ENCODE measurements around the gene AKIRIN1. TPM values are rescaled to one million over a fixed set of nuclear protein-coding genes. Genes with fewer than 3 reads are reported as not detected.
"Not testable (repeated sequence)": the region's sequence is repeated elsewhere in the genome, so short reads cannot be mapped to it uniquely, and the experiment has no call there.

Gene AKIRIN1
- total RNA-seq, 1 donor from 2014 or later, result 29.6 TPM

DNA sequence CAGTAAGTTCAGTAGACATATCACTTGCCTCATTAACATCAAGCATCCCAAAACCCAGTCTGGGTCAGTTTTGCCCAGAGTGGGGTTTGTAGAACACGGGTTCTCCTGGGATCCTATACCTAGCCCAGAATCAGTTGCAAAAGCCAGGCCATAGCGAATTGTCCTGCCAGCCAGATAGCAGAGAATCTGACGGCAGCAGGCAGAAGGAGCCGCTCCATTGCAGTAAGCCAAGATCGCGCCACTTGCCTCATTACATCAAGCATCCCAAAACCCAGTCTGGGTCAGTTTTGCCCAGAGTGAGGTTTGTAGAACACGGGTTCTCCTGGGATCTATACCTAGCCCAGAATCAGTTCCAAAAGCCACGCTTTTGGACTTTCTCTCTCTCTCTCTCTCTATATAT, 54.2 kb downstream of the AKIRIN1 start:
- intact Hi-C loops (cut with DNase I), result no loop called here
- TF ChIP-seq, protein P1, sequence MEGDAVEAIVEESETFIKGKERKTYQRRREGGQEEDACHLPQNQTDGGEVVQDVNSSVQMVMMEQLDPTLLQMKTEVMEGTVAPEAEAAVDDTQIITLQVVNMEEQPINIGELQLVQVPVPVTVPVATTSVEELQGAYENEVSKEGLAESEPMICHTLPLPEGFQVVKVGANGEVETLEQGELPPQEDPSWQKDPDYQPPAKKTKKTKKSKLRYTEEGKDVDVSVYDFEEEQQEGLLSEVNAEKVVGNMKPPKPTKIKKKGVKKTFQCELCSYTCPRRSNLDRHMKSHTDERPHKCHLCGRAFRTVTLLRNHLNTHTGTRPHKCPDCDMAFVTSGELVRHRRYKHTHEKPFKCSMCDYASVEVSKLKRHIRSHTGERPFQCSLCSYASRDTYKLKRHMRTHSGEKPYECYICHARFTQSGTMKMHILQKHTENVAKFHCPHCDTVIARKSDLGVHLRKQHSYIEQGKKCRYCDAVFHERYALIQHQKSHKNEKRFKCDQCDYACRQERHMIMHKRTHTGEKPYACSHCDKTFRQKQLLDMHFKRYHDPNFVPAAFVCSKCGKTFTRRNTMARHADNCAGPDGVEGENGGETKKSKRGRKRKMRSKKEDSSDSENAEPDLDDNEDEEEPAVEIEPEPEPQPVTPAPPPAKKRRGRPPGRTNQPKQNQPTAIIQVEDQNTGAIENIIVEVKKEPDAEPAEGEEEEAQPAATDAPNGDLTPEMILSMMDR (IDR thresholded peaks at IDR 0.05), result no peak
- H3K4me1 ChIP-seq, result no peaks in the 10 kb centered on the region
- H3K27ac ChIP-seq, result no peak overlapping the region
- no peaks in the 10 kb centered on the region for H3K27me3 ChIP-seq
- DNase-seq (ENCODE audit: low spot score in 2 of 2), result no peak
- no peak overlapping the region for H3K4me3 ChIP-seq
- H3K9me3 ChIP-seq, result no peaks in the 10 kb centered on the region
- peaks cover 11 to 24% of the 10 kb centered on the region in 2 donors for H3K36me3 ChIP-seq

DNA sequence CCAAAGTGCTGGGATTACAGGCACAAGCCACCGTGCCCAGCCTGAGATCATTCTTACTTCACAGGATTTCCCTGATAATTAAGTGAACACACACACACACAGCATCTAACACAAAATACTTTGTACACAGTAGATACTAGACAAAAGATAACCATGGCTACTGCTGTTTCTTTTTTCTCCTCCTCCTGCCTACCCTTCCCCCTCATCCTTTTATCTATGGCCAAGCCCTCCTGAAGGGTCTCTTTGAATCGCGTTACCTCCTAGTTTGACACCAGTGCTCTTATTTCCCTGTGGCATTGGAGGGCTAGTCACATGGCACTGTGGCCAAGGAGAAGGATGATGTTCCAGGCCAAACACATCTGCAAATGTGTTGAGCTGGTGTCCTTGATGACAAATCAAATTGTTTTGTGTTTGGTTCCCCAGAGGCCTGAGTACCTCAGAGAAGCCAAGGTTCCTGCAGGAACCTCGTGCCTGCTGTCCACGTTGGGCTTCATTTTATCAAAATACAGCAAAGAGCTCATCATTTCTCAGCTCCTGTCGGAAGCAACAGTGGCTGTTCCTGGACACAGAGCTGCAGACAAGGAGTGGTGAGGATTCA, 55.6 kb downstream of the AKIRIN1 start:
- TF ChIP-seq, protein P1 (IDR thresholded peaks at IDR 0.05), result no peak
- Histone ChIP-seq H3K4me1 (no peaks in the 10 kb centered on the region), H3K9me3 (no peaks in the 10 kb centered on the region), H3K4me3 (no peak overlapping the region), H3K36me3 (peaks cover 2 to 11% of the 10 kb centered on the region in 2 donors), H3K27me3 (no peaks in the 10 kb centered on the region), H3K27ac (peak overlapping the region; percentile 75 to 80)
- no peak for DNase-seq (ENCODE audit: low spot score in 2 of 2)
- intact Hi-C loops (cut with DNase I), result no loop called here

DNA sequence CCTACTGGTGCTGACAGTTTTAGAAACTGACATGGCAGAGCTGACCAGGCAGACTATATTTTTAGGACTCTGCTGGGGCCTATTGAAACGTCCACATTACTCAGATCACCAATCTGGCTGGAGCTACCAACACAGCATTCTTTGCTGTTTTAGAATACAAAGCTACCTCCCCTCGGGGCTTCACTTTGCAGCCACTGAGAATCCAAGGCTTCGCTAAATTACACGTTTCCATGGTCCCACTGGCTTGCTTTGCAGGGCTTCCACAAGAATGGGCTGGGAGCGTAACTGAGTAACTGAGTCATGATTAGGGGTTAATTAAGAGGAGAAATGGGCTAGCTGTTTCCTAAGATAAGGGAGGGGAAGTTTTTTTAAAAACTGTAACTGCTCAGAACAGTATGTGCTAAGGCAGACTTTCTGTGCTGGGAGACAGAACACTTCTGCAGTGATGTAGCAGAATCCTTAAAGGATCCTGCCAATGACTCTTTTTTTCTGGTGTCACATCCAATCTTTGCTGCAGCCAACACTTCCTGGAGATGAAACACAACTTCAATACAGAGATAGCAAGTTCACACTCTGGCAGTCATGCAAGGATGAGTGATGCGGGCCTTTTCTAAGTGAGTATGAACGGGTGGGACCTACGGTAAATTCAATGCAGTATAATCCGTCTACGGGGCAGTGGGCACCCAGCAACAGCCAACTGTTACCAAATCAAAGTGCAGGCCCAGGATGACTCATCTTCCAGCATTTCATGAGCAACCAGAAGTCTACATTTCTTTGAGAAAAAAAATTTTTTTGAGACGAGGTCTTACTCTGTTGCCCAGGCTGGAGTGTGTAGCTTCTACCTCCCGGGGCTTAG, 56.5 kb downstream of the AKIRIN1 start:
- H3K4me3 ChIP-seq, result no peak overlapping the region
- DNase-seq (ENCODE audit: low spot score in 2 of 2), result peak in 1 of 2 donors; percentile 83
- H3K4me1 ChIP-seq, result no peaks in the 10 kb centered on the region
- H3K27me3 ChIP-seq, result no peaks in the 10 kb centered on the region
- intact Hi-C loops (cut with DNase I), result no loop called here
- H3K27ac ChIP-seq, result peak overlapping the region; percentile 75 to 80
- no peaks in the 10 kb centered on the region for H3K9me3 ChIP-seq
- H3K36me3 ChIP-seq, result peaks cover 1 to 3% of the 10 kb centered on the region in 2 donors
- TF ChIP-seq, protein P1 (IDR thresholded peaks at IDR 0.05), result no peak

DNA sequence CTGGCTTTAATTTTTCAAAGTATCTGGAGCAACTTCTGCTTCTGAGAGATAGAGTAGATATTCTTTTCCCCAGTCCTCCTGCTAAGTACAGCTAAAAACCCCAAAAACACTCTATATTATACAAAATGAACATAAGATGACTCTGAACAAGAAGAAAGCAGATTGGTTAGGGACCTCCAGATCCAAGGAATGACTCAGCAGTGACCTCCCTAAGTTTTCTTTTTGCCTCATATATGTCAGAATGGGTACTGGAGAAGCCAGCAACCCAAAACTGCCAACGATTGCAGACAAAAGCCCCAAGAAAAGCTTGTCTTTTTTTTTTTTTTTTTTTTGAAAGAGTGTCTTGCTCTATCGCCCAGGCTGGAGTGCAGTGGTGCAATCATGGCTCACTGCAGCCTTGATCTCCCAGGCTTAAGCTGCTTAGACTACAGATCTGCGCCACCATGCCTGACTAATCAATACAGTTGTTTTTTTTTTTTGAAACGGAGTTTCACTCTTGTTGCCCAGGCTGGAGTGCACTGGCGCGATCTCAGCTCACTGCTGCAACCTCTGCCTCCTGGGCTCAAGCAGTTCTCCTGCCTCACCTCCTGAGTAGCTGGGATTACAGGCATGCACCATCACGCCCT, 57.8 kb downstream of the AKIRIN1 start:
- intact Hi-C loops (cut with DNase I), result no loop called here
- Histone ChIP-seq H3K4me1 (no peaks in the 10 kb centered on the region), H3K4me3 (no peak overlapping the region)

DNA sequence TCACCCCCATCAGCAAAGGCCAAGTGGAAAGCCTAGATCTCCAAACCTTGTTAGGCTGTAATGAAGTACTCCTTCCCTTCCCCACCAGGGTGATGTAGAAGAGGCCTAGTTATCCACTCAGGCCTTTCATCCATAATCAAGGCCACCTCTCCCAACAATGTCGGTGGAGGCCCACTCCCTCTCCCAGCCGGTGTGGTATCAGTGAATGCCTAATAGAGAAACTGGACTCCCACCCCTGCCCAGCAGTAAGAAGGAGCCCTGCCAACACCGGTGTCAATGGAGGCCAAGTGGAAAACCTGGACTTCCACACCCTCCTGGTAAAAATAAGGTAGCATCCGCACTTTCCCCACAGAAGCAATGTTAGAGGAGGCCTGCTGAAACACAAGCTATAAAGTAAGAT, 58.9 kb downstream of the AKIRIN1 start:
- DNase-seq (ENCODE audit: low spot score in 2 of 2), result no peak
- H3K4me3 ChIP-seq, result no peak overlapping the region
- TF ChIP-seq, protein P1 (IDR thresholded peaks at IDR 0.05), result no peak
- H3K9me3 ChIP-seq, result no peaks in the 10 kb centered on the region
- H3K27ac ChIP-seq, result no peak overlapping the region
- H3K27me3 ChIP-seq, result no peaks in the 10 kb centered on the region
- H3K36me3 ChIP-seq, result no peaks in the 10 kb centered on the region
- no peaks in the 10 kb centered on the region for H3K4me1 ChIP-seq
- intact Hi-C loops (cut with DNase I), result no loop called here

More for the DNA sequence above, 57.8 kb downstream of the AKIRIN1 start:
- Histone ChIP-seq H3K27me3 (no peaks in the 10 kb centered on the region), H3K27ac (peak overlapping the region; percentile 69 to 80), H3K9me3 (no peaks in the 10 kb centered on the region), H3K36me3 (no peaks in the 10 kb centered on the region)
- TF ChIP-seq, protein P1 (IDR thresholded peaks at IDR 0.05), result no peak
- DNase-seq (ENCODE audit: low spot score in 2 of 2), result no peak

DNA sequence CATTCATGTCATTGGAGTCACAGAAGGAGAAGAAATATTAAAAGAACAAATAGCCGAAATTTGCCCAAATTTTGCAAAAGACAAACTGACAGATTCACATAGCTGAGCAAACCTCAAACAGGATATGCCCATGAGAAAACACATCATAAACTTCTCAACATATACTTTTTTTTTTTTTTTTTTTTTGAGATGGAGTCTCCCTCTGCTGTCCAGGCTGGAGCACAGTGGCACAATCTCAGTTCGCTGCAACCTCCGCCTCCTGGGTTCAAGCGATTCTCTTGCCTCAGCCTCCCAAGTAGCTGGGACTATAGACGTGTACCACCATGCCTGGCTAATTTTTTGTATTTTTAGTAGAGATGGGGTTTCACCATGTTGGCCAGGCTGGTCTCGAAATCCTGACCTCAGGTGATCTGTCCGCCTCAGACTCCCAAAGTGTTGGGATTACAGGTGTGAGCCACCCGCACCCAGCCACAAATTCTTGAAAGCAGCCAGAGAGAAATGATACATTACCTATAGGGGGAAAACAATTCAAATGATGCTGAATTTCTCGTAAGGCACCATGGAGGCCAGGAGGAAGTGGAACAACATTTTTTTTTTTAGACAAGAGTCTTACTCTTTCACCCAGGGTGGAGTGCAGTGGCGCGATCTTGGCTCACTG, 60.2 kb downstream of the AKIRIN1 start:
- H3K4me1 ChIP-seq; H3K36me3 ChIP-seq; intact Hi-C loops (cut with DNase I); DNase-seq (ENCODE audit: low spot score in 2 of 2); H3K27me3 ChIP-seq; H3K9me3 ChIP-seq; H3K27ac ChIP-seq; H3K4me3 ChIP-seq: not testable (repeated sequence)
